NT2/D1 (cell line): Measurements from ENCODE around the gene GRAPL.
"Not testable (repeated sequence)": the region's sequence is repeated elsewhere in the genome, so short reads cannot be mapped to it uniquely, and the experiment has no call there.

Experiments
- DNase-seq: peaks from one replicate; pipeline ENCODE4 v3.0.0-alpha.2; 2011; ENCODE audit warnings: low read depth, low spot score
- H3K27me3 ChIP-seq: 2 replicates; pipeline ENCODE4 v1.6.0; 2011; ENCODE audit warnings: mild to moderate bottlenecking; ENCODE audit not compliant: insufficient read length, insufficient read depth
- H3K36me3 ChIP-seq: 2 replicates; pipeline ENCODE4 v1.6.1; 2011; ENCODE audit warnings: mild to moderate bottlenecking, low read length, mixed read lengths; ENCODE audit not compliant: insufficient read depth, insufficient read length
- H3K4me1 ChIP-seq: 2 replicates; pipeline ENCODE4 v1.5.1; 2011; ENCODE audit not compliant: insufficient read depth, insufficient read length
- H3K4me3 ChIP-seq: 2 replicates; pipeline ENCODE4 v1.5.1; 2011; ENCODE audit warnings: low read depth; ENCODE audit not compliant: insufficient read length
- H3K9ac ChIP-seq: 2 replicates; pipeline ENCODE4 v1.6.0; 2011; ENCODE audit warnings: low read depth; ENCODE audit not compliant: insufficient read length
- H3K9me3 ChIP-seq: 2 replicates; pipeline ENCODE4 v1.5.1; 2011; ENCODE audit warnings: mild to moderate bottlenecking, low read length; ENCODE audit not compliant: insufficient read depth

The GRAPL gene

DNA sequence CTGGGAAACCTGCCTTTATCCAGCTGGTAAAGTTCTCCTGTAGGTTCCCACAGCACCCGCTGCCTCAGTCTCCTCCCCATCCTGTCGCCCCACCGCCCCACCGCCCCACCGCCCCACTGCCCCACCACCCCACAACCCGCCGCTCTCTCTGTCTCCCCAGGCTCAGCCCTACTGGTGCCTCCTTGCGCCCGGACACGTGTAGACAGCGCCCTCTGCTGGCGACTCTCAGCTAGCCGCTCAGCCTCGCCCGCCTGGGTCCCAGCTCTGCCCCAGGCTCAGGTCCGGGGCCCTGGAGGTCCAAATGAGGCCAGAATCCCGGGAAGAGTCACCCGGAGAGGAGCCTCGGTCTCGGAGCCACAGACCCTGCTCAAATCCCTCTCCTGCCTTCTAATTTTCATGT lies 48.0 kb downstream of the GRAPL start:
- H3K9ac ChIP-seq, H3K4me1 ChIP-seq, H3K27me3 ChIP-seq, H3K36me3 ChIP-seq, H3K9me3 ChIP-seq, H3K4me3 ChIP-seq, DNase-seq: not testable (repeated sequence)

DNA sequence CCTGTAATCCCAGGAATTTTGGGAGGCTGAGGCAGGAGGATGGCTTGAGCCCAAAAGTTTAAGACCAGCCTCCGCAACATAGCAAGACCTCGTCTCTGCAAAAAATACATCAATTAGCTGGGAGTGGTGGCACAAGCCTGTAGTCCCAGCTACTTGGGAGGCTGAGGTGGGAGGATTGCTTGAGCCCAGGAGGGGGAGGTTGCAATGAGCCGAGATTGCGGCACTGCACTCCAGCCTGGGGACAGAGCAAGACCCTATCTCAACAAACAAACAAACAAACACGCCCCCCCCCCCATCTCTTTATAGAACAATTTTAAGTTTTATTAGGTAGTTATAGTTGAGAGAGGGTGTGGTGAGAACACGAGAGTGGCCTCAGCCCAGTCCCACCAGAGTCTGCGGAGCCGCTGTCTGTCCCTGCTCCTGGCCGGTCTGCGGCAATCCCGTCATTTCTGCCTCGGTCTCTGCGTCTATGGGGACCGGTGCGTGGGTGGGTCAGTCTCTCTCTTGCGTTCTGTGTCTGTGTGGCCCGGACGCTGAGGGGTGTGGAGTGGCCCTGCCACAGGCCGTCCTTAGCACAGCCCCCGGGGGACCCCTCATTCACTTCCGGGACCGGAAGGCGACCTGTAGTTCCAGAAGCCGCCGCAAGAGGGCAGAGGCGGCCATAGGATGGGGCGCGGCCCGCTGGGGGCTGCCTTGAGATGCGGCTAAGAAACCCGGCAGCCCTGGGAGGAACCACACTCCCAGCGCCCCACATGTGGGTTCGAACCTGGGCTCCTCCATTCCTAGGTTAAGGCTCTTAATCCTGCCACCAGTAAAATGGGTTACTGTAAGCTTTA lies 53.9 kb downstream of the GRAPL start:
- not testable (repeated sequence) for H3K4me3 ChIP-seq, H3K9ac ChIP-seq, H3K9me3 ChIP-seq, H3K27me3 ChIP-seq, H3K4me1 ChIP-seq, H3K36me3 ChIP-seq, DNase-seq

GRCh38 chr17:19187883-19188869 lies 60.8 kb downstream of the GRAPL start:
- not testable (repeated sequence) for H3K9ac ChIP-seq, DNase-seq, H3K4me1 ChIP-seq, H3K36me3 ChIP-seq, H3K9me3 ChIP-seq, H3K4me3 ChIP-seq, H3K27me3 ChIP-seq

- H3K36me3 ChIP-seq, DNase-seq, H3K9me3 ChIP-seq, H3K27me3 ChIP-seq, H3K9ac ChIP-seq, H3K4me1 ChIP-seq, H3K4me3 ChIP-seq: not testable (repeated sequence)
Measured at GRCh38 chr17:19188870-19189708, 61.7 kb downstream of the GRAPL start.

- DNase-seq, H3K9ac ChIP-seq, H3K4me3 ChIP-seq, H3K27me3 ChIP-seq, H3K4me1 ChIP-seq, H3K36me3 ChIP-seq, H3K9me3 ChIP-seq: not testable (repeated sequence)
Measured at GRCh38 chr17:19189781-19190405, 62.5 kb downstream of the GRAPL start.

GRCh38 chr17:19196382-19197204 lies 69.2 kb downstream of the GRAPL start:
- not testable (repeated sequence) for H3K27me3 ChIP-seq, H3K9me3 ChIP-seq, H3K9ac ChIP-seq, H3K36me3 ChIP-seq, H3K4me1 ChIP-seq, H3K4me3 ChIP-seq, DNase-seq

- not testable (repeated sequence) for H3K36me3 ChIP-seq, DNase-seq, H3K9ac ChIP-seq, H3K27me3 ChIP-seq, H3K4me3 ChIP-seq, H3K4me1 ChIP-seq, H3K9me3 ChIP-seq
Measured at GRCh38 chr17:19202448-19202847, 75.1 kb downstream of the GRAPL start.

DNA sequence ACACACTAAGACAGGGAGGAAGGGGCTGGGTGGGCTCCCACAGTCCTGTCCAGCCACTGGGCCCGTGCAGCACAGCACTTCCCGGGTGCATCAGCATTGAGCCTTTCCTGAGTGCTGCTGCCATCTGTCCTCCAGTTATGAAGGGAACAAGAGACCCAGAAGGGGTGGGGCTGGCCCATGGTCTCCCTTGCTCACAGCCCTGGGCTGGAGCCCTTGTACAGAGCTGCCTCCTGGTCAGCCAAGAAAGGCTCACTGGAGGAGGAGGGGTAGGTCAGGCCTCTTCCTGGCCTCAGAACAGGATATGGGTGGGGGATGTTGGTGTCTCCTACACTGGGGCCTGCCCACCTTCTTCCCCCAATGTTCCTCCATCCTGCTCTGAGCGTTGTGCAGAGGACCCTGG lies 76.0 kb downstream of the GRAPL start:
- not testable (repeated sequence) for H3K36me3 ChIP-seq, H3K27me3 ChIP-seq, DNase-seq, H3K9ac ChIP-seq, H3K9me3 ChIP-seq, H3K4me1 ChIP-seq, H3K4me3 ChIP-seq
